ENCODE measurements around the gene TRIM2.

DNA sequence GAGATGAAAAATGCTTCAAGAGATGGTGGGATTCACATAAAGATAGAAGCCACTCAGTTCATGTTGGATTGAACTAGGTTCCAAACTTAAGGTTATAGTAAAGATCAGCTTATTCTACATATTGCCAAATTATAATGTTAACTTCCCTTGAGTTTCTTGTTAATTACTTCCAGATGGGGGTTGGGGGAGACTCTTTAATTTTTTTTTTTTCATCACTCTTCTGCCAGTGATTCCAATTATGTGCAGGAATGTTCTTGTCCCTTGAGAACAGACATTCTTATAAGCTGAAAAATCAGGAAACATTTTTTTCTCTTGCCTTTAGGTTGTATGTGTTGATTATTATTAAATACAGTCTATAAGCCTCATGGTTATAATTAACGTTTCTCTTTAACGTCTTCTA lies 170.2 kb downstream of the TRIM2 start:
- no peak for TF ChIP-seq RFX5 (IDR thresholded peaks at IDR 0.05; ENCODE audit: low read length)
- no peak for TF ChIP-seq YY1 (IDR thresholded peaks at IDR 0.05; ENCODE audit: low read depth)
